Tongue (tissue), 2 donors: Measurements from ENCODE around the gene XIRP2. TPM values are rescaled to one million over a fixed set of nuclear protein-coding genes. Genes with fewer than 3 reads are reported as not detected.
"Not testable (repeated sequence)": the region's sequence is repeated elsewhere in the genome, so short reads cannot be mapped to it uniquely, and the experiment has no call there.

Experiments used
- DNase-seq: peaks from one replicate; pipeline ENCODE4 v3.0.0-alpha.2; 2015
- total RNA-seq: library from RNA; depleted of rRNA; stranded (reverse); fragments of >200 nt; gene quantifications from one replicate; pipeline ENCODE4 v1.2.3, GENCODE V29; 2014

XIRP2 gene
- total RNA-seq, 1 donor from 2014 or later = 277 TPM

DNA sequence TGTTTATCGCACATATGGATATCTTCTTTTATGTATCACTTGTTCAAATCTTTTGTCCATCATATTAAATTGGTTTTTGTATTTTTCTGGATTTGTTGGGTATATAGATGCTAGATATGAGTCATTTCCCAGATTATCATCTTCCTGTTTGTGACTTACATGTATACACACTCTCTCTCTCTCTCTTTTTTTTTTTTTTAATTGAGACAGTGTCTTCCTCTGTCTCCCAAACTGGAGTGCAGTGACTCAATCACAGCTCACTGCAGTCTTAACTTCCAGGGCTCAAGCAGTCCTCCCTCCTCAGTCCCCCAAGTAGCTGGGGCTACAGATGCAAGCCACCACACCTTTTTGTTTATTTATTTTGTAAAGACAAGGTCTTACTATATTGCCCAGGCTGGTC lies 43.8 kb downstream of the XIRP2 start:
- DNase-seq = no peak

DNA sequence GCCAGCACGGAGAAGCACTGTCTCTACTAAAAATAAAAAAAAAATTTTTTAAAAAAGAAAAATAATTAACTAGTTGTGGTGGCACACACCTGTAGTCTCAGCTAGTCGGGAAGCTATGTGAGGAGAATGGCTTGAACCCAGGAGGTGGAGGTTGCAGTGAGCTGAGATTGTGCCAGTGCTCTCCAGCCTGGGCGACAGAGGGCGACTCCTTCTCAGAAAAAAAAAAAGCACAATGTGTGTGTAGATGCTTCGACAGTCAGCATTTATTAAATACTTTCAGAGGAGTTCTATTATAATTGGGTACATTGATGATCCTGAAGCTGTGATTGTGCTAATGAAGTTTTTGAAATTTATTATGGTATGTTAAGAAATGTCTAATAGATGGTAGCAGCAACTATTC lies 46.5 kb downstream of the XIRP2 start:
- DNase-seq = no peak

DNA sequence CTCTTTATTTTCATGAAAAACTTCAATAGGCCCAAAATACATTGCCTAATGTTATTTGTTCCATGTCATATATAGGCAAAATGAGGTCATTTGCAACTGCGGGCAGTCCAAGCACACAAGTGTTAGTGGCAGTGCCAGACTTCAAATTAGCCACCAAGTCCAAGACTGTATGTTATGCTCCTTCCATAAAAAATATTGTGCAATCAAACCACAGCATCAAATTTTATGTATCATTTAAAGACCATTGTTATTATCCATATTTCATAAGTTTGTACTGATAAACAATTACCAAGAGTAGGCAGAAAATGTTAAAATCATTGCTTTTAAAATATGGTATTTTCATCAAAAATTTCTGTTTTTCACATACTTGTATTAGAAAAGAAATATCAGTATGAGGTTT lies 54.1 kb downstream of the XIRP2 start:
- no peak for DNase-seq

DNA sequence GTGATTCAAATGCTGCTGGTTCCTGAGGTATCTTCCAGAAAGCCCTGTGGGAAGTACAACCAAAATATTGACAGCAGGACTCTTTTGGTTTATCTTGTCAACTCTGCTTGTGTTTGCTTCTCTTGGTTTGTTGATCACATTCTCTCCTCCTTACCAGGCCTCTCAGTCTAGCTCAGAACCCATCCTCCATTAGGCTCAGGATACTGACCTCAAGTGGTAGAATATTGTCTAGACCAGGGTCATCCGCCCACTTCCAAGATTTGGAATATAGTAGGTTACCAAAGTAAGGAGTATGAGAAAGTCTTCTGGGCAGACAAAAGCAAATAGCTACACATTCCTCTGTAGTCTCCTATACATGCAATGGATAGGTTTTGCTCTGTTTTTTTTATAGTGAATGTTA lies 56.6 kb downstream of the XIRP2 start:
- no peak for DNase-seq

DNA sequence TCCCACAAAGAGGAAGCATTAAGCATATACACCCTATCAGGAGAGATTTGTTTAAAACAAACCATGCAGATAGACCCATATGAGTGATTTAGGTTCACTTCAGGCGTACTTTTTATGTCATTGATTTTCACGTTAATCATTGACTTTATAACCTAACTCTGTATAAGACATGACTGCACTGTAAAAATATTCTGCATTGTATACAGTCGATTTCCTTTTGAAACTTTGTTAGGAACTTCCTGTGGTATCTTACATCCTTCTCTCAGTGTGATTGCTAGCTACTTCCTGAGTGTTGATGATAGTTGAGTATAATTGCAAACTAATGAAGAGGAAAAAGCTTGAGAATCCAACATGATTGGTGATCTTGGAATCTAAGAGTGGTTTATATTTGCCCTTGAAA lies 69.4 kb downstream of the XIRP2 start:
- DNase-seq = no peak

DNA sequence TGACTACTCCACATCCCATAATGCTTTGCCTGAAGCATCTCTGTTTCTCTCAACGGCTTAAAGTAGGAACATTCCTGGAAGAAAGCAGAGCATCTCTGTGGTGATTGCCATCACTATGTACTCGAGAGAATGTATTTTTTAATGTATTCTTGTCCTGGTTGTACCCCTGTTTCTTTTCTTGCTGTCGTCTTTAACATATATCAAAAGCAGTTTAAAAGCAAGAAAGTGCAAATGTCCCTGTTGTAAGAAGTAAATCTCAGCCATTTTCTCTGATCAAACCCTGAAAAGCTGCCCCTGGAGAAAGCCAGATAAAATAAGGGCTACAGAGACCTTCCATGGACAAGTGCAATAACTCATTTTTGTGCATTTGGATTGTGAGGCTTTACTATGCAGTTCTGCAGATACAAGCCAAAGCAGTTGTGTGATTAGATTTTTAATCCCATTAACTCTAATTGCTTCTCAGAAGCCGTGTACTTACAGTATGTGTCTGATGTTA lies 70.8 kb downstream of the XIRP2 start:
- DNase-seq = peak; percentile 2

DNA sequence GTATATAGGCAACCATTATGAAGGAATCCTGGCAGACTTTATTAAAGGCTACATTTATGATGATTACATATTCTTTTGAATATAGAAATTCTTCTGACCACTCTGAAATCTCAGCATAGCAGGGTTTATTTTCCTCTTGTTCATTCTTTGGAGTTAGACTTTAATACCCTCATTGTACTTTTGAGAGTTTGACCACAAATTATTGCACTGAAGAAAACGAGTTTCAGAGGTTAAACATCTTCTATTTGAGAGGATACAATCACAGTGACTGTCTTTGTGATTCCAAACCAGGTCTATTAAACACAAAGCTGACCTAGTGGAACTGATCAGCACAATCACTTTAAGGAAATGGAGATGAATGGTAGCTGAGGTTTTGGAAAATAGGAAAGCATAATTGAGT lies 71.3 kb downstream of the XIRP2 start:
- DNase-seq = no peak

DNA sequence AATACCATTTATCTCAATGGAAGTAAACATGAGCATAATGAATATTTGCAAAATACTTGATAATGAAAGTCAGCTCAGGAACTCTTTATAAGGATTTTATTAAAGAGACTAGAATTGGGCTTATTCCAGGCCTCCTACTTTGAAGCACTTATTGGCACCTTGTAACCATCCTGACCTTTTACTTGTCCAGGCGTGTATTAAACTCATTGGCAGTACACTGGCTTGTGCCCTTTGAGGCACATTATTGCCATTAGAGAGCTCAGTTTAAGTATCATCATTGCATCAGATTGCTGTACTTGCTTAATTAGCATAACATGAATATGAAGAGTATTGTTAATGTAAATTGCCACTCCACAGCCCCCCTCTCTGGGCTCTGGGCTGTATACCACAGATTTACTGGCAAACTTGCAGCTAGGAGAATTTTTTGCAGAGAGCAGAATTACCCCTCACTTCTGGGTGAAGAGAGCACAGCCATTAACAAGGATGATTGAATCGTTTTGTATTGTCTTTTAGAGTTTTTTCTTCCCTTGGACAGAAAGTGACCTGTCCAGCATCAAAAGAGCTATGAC lies 72.5 kb downstream of the XIRP2 start:
- no peak for DNase-seq

DNA sequence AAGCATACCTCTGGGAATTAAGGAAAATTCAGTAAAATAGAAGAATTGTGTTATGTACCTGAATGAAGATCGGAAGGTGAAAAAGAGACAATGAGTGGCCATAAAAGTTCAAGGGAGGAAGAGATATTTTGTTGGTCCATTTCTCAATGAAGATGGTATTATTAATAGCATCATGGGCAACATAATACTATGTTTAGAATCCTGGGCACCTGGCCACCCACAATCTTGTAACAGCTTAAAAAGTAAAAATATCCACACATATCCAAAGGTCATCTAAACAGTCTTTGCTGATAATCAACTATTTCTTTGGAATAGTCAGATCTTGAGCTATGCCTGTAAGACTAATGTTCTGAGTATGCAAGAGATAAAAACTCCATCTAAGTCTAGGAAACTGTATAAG lies 73.7 kb downstream of the XIRP2 start:
- no peak for DNase-seq

DNA sequence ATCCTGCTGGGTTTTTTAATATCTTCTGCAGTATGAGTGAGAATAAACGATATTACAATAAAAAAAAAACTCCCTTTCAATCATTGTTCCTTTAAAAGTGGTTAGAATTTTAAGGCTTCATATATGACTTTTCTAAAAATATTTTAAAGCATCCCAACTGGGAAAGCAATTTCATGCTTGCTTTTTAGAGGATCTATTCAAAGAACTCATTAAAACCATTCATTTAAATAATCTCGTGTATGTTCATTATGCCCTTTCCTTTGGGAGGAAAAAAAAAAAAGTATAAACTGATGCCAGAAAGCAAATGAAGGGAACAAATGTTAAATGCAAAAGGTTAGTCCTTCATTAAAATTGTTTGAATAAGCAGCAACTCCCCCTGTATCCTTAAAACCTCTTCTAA lies 81.2 kb downstream of the XIRP2 start:
- DNase-seq = no peak

DNA sequence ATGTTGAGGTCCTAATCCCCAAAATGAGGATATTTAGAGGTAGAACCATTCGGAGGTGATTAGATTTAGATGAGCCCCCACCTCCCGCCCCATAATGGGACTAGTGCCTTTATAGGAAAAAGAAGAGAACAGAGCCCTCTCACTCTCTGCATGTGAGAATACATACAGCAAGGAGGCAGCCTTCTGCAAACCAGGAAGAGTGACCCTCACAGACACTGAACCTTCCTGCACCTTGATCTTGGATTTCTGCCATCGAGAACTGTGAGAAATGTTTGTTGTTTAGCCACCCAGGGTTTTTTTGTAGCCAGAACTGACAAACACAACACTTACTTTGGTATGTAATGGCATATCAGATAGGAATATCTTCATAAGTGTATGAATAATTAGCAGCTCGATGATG lies 83.7 kb downstream of the XIRP2 start:
- DNase-seq = no peak

DNA sequence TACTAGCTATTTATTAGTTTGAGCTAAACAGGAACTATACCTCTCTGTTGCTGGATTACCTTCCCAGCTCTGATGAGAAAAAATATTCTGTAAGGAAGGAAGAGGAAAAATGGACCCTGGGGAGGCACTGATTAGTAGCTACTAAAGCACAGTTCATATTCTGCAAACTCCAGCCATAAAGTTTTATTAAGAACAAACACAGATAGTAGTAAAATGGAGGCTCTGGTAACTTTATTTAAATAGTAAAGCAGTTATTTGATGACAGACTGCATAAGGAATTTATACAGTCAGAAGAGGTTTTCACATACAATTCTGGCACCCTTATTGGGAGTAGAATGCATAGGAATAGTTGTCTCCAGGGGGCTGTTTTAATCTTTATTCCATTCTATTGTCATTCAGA lies 84.1 kb downstream of the XIRP2 start:
- DNase-seq = no peak

DNA sequence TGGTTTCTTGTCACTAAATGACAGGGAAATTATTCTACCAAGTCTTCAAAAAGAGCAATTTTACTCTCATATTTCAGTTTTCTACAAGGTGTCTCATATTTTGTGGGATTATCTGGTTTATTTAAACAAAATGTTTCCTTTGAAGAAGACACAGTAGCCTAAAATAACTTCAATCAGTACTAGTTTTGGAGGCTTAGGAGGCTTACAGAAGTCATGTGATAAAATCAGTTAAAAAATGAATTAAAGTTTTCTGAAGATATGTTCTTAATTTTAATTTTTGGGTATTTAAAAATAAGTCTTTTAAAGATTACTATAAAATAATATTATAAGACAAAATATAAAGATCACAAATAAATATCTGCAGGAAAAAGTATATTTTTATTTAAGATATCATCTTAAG lies 95.9 kb downstream of the XIRP2 start:
- no peak for DNase-seq

DNA sequence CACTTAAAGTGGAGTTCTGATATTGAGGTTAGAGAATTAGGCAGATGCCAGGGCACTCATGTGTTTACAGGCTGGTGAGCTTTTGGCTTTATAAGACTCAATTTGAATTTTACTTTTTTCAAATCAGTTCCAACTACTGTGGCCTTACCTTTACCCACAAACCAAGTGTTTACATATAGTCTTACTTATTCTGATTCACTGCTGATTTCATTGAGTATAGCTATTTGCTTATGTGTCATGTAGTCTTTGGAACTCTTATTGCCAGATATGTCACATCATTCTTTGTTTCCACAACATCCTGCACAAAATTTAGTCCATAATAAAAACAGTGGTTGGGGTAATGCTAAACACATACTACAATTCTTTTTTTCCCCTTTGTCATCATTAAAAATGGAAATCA lies 96.5 kb downstream of the XIRP2 start:
- no peak for DNase-seq

DNA sequence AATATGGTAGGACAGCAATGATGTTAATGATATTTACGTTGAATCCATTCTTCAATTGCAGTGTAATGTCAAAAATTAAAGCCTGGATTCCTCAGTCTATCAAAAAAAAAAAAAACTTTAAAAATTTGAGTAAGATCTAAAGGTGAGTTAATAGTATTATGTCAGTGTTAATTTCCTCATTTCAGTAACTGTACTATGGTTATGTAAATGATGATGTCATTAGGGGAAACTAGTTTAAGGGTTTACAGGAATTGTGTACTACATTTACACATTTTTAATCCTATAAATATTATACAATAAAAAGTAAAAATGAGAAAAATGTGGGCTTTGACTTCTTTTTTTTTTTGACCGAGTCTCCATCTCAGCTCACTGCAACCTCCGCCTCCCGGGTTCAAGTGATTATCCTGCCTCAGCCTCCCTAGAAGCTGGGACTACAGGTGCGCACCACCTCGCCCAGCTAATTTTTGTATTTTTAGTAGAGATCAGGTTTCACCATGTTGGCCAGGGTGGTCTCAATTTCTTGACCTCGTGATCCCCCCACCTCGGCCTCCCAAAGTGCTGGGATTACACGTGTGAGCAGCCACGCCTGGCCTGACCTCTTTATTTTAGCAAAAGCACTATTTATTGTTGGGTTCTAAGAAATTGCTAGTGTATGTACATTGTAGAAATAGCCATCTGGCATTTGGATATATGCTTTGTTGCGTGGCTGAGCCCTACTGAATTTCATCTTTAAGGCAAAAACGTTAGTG lies 106.5 kb downstream of the XIRP2 start:
- no peak for DNase-seq

DNA sequence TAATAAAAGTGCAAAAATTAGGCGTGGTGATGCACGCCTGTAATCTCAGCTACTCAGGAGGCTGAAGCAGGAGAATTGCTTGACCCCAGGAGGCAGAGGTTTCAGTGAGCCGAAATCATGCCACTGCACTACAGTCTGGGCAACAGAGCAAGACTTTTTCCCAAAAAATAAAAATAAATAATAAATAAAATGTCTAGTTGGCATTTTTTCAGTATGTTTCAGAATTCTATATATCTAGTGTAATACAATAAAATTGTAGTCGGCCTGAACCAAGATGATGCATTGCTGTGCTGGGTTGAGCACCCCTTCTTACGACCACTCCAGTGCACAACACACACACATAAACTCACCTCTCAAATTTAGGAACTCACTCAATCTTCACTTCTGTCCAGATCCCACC lies 108.2 kb downstream of the XIRP2 start:
- DNase-seq = no peak

DNA sequence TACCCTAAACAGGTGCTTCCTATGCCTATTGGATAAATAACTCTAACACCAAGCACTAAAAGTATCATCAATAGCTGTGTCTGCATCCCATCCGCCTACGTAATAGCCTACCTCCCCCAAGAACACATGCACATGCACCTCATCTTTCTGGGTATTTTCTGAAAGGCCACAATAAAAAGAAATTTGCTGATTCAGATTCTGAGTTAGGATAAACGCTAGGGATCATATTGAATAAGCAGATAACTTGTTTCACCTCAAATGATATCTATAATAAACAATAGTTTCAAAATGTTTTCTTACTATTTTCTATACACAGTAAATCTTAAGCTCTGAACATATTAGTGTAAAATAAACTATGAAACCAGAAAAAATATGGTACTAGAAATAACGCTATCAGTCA lies 112.9 kb downstream of the XIRP2 start:
- no peak for DNase-seq

DNA sequence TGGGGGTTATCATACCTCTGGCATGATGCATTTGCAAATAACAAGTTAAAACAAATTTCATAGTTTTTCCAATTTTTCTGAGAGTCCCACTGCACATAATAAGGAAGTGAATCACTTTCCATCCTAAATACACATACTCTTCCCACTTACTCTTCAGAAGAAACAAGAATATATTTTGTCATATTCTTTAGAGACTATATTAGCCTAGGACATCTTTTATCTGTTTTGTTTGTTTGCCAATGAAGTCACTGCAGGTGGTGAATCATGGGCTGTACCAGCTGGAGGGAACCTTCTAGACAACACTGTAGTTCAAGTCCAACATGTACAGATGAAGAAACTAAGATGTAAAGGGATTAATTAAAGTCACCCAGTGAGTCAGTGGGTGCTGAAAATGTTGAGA lies 116.8 kb downstream of the XIRP2 start:
- DNase-seq = no peak

DNA sequence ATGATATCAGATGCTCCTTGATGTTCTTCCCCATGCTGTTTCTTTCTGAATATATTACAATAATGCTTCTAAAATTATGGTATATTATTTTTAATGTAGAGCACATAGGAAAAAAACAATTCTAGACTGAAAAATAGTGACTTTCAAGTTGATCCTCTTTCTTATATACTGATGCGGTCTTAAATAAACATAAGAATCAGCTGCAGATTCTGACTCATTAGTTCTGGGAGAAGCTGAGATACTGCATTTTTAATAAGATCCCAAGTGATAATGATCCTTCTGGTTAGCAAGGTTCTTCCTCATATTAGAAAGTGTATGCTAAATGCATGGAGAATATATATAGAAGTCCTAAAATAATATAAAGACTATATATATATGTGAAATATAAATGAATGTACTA lies 124.9 kb downstream of the XIRP2 start:
- DNase-seq = no peak

DNA sequence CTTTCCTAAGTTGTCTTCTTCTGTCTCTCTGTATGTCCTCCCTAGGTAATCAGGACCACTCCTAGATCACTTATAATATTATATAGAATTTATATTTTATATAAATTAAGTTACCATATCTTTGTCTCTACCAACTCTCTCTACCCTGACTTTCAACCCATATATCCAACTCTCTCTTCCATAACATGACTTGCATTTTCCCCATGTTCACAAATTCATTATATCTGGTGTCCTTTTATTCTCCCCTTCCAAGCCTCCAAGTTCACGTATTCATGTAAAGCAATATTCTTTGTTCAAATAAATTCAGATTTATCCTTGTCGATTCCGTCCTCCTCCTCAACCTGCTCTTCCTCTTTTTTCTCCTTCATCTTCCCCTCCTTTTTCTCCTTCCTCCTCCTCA lies 127.5 kb downstream of the XIRP2 start:
- DNase-seq = no peak

DNA sequence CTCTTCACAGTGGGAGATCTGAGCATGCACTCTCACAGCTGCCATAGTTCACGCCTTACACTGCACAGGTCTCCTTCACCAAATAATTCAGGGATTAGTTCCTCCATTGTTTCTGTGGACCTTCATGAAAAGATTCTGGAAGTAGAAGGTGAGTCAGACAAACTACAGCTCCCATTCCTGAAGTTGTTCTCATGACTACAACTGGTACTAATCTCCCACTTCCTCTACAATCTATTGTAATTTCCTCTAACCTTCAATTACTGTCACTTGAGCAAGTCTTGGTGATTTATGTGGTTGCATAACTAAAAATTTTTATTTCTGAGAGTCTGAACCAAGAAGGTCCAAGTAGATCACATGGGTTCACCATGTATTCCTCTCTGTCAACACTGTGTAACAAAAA lies 128.7 kb downstream of the XIRP2 start:
- no peak for DNase-seq

DNA sequence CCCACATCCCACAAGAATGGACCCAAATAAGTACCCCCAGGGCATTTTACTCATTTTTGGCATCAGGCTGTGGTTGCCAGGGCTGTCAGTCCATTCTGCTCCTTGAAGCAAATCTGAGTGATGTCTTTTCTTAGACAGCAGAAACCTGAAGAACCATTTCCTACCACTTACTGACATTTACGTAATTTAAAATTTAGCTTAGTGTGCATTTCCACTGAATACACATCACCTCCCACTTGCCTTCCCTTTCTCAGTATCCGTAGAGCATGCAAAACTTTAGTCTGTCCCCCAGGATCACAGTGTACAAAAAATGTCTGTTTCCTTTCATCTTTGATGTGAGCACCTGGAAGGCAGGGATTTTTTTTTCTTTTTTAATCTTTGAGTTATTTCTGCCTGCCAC lies 130.3 kb downstream of the XIRP2 start:
- DNase-seq = no peak

DNA sequence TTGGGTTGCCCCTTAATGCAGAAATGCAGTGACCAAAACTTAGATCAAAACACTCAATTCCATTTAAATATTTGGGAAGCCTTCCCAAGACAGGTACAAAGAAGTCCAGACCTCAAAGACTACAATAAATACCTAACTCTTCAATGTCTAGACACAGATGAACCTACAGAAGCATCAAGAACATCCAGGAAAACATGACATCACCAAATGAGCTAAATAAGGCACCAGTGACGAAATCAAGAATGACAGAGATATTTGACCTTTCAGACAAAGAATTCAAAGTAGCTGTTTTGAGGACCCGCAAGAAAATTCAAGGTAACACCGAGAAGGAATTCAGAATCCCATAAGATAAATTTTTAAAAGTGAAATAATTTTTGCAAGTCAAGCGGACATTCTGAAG lies 140.2 kb downstream of the XIRP2 start:
- no peak for DNase-seq

DNA sequence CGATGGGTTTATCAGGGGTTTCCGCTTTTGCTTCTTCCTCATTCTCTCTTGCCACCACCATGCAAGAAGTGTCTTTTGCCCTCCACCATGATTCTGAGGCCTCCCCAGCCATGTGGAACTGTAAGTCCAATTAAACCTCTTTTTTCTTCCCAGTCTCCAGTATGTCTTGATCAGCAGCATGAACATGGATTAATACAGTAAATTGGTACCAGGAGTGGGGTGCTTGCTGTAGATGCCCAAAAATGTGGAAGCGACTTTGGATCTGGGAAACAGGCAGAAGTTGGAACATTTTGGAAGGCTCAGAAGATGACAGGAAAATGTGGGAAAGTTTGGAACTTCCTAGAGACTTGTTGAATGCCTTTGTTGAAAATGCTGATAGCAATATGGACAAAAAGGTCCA lies 146.7 kb downstream of the XIRP2 start:
- DNase-seq = not testable (repeated sequence)
